NCI-H146 (cell line): ENCODE data around the gene CD22.

Experiments
- DNase-seq: peaks from one replicate; lab custom pipeline; 2025; lab: John Stamatoyannopoulos, UW

The CD22 gene

DNA sequence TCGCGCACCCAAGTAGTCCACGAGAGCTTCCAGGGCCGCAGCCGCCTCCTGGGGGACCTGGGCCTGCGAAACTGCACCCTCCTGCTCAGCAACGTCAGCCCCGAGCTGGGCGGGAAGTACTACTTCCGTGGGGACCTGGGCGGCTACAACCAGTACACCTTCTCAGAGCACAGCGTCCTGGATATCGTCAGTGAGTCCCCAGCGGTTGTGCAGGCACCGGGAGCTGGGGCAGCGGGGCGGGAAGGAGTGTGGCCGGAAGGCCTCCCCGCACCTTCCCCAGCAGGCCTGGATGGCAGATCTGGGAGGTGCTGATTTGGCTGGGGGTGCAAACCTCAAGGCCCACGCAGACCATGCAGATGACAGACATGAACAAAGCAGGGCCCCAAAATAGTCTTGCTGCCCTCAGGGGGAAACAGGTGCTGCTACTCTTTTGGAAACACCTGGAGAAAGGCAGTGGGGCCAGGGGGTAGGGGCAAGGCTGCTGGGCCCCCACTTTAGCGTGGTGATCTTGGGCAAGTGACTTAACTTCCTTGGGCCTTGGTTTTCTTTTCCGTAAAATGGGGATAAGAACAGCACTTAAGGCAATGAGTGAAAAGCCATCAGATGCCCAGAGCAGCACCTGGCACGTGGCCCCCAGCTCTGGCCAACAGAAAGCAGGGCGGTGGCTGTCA lies 33.1 kb upstream of the CD22 start:
- DNase-seq = no peak

DNA sequence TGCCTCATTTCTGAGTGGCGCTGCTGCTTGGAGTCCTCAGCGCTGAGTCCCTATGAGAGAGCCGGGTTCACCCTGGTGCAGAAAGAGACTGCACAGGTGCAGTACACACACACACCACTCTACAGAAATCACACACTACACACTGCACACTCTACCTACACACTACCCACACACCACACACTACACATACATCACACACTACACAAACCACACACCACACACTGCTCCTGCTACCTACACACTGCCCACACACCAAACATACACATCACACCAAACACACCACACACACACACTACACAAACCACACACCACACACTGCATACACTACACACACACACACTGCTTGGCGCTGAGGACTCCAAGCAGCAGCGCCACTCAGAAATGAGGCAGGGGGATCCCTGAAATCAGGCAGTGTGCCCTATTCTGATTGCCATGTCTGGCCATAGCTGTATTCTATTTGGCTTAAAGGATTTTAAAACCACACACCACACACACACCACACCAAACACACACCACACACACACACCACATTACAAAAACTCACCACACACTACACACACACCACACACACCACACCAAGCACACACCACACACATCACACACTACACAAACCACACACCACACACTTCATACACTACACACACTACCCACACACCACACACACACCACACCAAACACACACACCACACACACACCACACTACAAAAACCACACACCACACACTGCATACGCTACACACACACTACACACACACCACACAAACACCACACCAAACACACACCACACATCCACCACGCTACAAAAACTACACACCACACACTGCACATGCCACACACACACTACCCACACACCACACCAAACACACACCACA lies 32.1 kb upstream of the CD22 start:
- DNase-seq = no peak

DNA sequence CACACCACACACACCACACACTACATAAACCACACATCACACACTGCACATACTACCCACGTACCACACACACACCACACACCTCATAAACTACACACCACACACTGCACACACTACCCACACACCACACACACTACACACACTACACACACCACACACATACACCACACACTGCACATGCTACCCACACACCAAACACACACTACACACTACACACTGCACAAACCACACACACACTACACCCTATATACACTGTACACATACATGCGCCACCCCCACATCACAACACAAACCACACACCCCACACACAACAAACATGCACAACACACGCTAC lies 31.5 kb upstream of the CD22 start:
- no peak for DNase-seq

DNA sequence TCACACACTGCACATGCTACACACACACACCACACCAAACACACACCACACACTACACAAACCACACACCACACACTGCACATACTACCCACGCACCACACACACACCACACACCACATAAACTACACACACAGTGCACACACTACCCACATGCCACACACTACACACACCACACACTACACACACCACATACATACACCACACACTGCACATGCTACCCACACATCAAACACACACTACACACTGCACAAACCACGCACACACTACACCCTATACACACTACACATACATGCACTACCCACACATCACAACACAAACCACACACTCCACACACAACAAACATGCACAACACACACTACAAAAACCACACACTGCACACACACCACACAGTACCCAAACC lies 31.1 kb upstream of the CD22 start:
- no peak for DNase-seq

DNA sequence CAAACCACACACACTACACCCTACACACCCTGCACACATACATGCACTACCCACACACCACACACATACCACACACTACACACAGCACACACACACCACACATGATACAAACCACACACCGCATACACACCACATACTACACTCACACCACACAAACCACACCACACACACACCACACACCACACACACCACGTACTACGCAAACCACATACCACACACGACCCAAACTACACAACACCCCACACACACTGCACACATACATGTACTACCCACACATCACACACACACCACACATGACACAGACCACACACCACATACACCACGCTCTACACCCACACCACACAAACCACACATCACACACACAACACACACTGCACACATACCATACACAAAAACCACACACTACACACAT lies 30.4 kb upstream of the CD22 start:
- no peak for DNase-seq

DNA sequence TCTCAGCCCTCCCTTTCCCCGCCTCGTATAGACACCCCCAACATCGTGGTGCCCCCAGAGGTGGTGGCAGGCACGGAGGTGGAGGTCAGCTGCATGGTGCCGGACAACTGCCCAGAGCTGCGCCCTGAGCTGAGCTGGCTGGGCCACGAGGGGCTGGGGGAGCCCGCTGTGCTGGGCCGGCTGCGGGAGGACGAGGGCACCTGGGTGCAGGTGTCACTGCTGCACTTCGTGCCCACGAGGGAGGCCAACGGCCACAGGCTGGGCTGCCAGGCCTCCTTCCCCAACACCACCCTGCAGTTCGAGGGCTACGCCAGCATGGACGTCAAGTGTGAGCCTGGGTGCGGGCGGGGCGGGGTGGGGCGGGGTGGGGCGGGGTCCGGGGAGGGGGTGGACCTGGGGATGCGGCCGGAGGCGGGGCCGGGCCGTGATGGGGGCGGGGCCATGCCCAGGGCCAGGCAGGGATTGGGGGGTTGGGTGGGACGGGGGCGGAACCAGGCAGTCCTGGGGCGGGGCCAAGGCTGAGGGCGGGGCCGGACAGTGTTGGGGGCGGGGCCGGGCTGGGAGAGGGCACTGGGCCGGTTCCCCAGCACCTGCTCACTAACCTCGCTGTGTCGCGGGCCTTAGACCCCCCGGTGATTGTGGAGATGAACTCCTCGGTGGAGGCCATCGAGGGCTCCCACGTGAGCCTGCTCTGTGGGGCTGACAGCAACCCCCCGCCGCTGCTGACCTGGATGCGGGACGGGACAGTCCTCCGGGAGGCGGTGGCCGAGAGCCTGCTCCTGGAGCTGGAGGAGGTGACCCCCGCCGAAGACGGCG lies 29.3 kb upstream of the CD22 start:
- no peak for DNase-seq

DNA sequence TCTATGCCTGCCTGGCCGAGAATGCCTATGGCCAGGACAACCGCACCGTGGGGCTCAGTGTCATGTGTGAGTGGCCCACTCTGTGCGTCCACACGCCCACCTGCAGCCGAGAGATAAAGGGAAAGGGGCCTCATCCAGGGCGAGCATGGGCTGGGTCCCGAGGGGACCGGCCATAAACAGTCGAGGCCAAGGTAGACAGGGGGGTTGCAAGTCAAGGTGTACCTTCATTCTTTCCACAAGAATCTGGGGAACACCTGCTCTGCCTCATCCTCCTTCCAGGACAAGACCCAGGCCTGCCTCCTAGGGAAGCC lies 28.7 kb upstream of the CD22 start:
- no peak for DNase-seq

DNA sequence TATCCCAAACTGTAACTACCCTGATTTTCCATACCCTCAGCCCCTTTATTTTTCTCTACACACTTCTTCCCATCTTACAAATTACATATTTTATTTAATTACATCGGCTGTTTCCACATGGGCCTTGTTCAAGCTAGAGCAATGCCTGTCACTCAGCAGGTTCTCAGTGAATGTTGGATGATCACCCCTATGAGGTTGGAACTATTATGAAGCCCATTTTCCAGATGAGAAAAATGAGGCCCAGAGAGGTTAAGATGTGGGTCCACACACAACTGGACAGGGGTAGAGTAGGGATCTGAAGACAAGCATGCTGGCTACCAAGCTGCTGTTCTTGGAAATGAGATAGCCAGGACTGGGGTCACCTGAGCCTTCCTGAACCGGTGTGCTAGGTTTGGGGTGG lies 27.0 kb upstream of the CD22 start:
- DNase-seq = no peak

DNA sequence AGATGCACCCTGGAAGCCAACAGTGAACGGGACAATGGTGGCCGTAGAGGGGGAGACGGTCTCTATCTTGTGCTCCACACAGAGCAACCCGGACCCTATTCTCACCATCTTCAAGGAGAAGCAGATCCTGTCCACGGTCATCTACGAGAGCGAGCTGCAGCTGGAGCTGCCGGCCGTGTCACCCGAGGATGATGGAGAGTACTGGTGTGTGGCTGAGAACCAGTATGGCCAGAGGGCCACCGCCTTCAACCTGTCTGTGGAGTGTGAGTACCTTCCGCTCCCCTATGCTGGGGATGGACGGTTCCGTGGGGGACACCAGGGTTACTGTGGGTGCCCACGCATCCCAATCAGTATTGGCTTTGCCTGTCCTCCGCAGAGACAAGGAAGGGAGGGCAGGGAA lies 26.5 kb upstream of the CD22 start:
- DNase-seq = no peak

DNA sequence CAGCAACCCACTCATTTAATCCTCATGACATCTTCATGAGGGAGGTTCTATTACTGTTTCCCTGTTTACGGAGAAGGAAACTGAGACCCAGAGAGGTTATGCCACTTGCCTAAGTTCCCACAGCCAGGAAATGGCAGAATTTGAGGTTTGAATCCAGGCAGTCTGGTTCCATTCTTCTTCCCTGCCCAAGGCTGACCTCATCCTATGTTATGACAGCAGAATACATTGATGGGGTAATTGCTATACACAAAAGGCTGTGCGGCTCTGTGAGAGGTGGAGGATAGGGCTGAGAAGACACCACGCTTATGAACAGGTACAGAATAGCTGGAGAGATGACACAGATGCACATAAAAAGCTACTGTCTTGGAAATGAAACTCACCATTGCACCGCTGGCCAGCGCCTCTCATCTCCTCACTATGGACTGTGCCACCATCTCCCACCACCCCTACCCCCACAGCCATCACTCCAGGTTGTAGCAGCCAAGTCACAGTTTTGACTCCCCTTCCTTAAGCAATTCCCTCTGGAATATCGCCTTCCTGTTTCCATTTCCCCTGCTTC lies 25.6 kb upstream of the CD22 start:
- DNase-seq = no peak

DNA sequence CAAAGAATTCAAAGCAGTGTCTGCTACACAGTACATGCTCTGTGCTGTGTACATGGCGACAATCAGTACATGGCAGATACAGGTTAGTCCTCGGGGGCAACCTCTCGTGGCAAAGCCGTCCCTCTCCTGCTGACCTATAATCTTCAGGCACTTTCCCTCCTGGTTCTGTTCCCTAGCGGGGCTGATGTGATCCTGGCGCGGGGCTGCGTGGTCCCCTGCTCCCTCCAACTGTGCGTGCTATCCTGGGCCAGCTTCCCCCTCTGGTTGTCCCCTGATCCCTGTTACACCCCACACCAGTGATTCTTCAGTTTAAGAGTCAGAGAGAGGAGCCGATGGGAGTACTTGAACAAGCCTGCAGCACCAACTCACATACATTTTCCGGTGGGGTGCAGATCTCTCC lies 25.0 kb upstream of the CD22 start:
- no peak for DNase-seq

DNA sequence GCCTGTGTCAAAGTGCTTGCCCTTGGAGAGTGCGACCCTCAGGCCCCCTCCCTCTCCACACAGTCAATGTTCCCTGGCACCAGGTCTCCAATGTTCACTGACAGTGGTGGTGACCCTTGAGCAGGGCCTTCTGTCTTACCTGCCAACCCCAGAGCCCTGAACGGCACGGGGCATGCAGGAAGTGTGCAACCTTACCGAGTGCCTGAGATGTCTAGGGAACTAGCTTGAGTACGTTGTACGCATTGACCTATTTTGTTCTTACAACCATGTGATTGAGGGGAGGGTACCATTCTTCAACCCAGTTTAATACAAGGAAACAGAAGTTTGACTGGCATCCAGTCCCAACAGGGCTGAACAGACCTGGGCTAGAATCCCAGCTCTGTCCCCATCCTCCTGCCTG lies 23.8 kb upstream of the CD22 start:
- DNase-seq = no peak

DNA sequence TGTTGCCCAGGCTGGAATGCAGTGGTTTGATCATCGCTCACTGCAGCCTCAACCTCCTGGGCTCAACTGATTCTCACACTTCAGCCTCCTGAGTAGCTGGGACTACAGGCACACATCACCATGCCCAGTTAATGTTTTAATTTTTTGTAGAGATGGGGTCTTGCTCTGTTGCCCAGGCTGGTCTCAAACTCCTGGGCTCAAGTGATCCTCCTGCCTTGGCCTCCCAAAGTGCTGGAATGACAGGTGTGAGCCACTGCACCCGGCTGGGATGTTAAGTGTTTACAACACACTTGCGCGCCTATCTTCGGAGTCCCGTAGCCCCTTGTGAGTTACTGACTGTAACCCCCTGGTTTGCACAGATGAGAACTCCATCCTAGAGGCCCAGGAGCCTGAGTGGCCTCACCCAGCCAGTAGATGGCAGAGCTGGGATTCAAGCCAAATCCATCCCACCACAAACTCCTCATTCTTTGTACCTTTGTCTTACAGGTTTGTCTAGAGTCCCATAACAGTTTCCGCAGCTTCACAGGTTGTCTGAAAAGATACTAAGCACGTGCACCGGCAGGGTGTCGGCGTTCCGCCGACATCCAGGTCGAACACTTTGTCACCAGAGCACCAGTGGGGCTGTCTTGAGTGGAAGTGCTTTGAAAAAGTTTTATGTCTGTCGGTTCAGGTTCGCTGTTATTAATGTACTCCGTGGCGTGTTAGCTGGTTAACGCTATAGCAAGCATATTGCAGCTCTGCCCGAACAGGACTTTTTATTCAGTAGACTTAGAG lies 22.3 kb upstream of the CD22 start:
- DNase-seq = no peak

DNA sequence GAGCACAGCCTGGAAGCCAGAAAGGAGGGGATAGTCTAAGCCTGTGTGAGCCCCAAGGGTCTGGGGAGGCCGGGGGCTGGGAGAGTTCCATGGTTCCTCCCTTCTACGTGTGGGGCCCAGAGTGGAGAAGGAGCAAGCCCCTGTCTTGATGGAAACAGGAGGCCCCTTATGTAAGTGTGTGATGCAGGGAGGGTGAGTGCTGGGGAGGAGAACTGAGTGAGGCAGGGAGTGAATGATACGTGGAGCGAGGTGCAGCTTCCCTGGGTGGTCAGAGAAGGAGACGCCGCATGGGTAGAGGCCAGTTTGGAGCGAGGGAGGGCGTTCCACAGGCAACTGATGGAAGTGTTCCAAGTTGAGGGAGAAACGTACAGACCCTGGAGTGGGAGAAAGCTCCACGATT lies 21.1 kb upstream of the CD22 start:
- no peak for DNase-seq

DNA sequence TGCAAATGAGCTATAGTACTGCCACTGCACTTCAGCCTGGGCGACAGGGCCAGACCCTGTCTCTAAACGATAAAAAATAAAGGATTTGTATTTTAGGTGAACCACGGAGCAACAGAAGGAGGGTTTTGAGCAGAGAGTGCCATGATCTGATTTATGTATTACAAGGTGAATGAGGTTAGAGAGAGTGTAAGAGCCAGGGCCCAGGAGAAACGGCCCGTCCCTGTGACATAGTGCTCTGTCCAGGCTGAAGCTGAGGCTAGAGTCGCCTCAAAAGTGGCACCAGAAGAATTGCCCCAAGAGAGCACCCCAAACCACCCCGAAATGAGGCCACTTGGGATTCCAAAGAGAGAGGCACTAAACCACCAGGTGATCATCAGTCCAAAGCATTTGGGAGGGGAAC lies 20.1 kb upstream of the CD22 start:
- no peak for DNase-seq

DNA sequence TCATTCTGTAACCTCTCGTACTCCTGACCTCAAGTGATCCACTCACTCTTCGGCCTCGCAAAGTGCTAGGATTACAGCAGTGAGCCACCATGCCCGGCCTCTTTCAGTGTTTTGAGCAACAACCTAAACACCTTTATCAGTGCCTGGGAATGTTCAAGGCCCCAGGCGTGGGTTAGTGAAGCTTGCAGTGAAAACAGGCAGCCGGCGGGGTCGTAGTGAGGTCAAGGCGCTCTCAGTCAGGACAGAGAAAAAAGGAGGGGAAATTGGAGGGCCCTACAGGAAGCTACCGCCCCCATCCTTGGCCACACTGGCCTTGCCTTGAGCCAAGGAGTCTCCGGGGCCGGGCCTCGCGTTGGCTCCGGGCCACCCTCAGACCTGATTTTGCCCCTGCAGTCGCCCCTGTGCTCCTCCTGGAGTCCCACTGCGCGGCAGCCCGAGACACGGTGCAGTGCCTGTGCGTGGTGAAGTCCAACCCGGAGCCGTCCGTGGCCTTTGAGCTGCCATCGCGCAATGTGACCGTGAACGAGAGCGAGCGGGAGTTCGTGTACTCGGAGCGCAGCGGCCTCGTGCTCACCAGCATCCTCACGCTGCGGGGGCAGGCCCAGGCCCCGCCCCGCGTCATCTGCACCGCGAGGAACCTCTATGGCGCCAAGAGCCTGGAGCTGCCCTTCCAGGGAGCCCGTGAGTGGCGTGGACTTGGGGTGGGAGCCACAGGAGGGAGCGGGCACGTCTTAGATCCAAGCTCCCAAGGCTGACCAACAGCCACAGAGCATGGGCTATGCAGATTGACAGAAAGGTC lies 19.3 kb upstream of the CD22 start:
- no peak for DNase-seq

DNA sequence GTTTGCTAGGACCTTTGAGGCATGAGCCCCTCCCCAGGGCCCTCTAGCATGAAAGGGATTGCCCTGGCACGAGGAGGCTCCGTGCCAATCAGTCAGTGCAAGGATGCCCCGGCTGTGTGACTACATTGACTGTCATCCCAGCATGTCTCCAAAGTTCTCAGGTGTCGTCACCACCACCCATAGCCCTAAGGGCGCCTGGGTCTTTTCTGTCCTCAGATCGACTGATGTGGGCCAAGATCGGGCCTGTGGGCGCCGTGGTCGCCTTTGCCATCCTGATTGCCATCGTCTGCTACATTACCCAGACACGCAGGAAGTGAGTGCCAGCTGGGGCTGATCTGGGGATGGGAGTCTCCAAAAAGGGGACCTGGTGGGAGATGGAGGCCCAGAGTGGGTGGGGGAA lies 18.7 kb upstream of the CD22 start:
- DNase-seq = no peak

DNA sequence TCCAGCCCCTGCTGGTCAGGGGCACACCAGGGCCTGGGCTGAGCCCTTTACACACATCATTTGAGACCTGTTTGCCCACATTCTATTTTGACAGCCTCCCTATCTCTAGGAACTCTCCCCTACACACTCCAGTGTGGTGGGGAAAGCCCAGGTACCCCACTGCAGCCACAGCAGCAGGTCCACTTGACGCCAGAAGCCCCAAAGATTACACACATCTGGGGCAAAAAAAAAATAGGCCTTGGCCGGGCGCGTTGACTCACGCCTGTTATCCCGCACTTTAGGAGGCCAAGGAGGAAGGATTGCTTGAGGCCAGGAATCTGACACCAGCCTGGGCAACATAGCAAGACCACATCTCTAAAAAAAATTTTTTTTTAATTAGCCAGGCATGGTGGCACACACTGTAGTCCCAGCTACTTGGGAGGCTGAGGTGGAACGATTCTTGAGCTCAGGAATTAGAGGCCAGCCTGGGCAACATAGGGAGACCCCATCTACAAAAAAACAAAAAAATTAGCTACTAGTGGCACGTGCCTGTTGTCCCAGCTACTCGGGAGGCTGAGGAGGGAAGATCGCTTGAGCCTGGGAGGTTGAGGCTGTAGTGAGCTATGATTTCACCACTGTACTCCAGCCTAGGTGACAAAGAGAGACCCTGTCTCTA lies 18.0 kb upstream of the CD22 start:
- no peak for DNase-seq

DNA sequence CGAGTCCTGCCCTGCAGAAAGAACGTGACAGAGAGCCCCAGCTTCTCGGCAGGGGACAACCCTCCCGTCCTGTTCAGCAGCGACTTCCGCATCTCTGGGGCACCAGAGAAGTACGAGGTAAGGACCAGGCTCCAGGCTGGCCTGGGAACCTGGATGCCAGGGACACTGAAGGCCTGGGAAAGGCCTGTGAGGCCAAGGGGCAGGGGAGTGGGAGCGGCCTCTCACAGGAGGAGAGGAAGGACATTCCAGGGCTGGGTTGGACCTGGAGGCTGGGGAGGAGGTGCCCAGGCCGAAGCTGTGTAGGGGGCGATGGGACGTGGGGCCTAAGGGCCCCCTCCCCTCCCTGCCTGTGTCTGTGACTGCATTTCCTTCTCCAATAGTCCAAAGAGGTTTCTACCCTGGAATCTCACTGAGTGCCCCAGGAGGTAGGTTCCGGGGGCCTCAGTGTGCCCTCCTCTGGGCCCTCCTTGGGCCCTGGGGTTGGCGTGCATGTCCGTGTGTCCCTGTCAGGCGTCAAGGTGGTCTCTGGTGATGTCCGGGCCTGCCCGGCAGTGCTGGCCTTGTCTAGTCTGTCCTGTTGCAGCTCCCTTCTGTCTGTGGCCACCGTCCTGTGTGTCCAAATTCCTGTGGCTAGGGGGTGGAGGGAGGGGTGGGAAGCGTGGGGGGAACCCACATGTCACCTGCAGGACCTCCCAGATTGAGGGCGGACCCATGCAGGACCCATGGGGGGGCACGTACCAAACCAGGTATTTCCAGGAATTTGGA lies 16.9 kb upstream of the CD22 start:
- no peak for DNase-seq

DNA sequence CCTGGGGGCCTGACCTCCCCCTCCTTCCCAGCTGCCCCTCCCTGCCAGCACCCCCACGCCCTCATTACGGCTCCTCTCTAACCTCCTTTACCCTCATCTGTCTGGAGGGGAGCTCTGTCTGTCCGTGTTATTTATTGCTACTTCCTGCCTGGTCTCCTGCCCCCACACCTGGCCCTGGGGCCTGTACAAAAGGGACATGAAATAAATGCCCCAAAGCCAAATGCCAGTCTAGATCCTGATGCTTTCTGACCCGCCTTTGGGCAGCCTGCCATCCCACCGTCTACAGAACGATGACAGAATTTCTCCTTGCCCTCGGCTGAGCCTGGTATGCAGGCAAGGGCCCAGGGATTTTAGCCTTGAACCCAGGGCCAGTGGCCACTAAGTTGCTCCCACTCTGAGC lies 15.4 kb upstream of the CD22 start:
- DNase-seq = no peak
